K562 (cell line): Measurements from ENCODE around the gene FBN3. TPM values are rescaled to one million over a fixed set of nuclear protein-coding genes. Genes with fewer than 3 reads are reported as not detected.

Source experiments
- AFF1 ChIP-seq, 2 experiments: fragments of 450-650 bp; IDR thresholded peaks; 2 replicates each; pipeline ENCODE4 v1.6.1; 2018; ENCODE audit warnings: mild to moderate bottlenecking in 2 of 2, low read depth in 1 of 2; ENCODE audit not compliant: partially characterized antibody in 2 of 2
- ARID1B ChIP-seq: fragments of 450-650 bp; IDR thresholded peaks from 2 replicates; pipeline ENCODE4 v1.6.1; 2016; ENCODE audit warnings: antibody characterized with exemption, mild to moderate bottlenecking, inconsistent platforms
- CBFA2T3 ChIP-seq: fragments of 450-650 bp; IDR thresholded peaks from 2 replicates; pipeline ENCODE4 v1.6.1; 2017
- ELF2 ChIP-seq: fragments of 250-450 bp; sonication (Bioruptor Pico); IDR thresholded peaks from 2 replicates; pipeline ENCODE4 v1.5.0; 2021; ENCODE audit warnings: mild to moderate bottlenecking
- GATAD2A ChIP-seq: fragments of 450-650 bp; IDR thresholded peaks from 2 replicates; pipeline ENCODE4 v1.6.1; 2017
- HES1 ChIP-seq: fragments of 450-650 bp; IDR thresholded peaks from 2 replicates; pipeline ENCODE4 v1.6.1; 2016; ENCODE audit warnings: low read depth, mild to moderate bottlenecking, moderate library complexity
- HMGN3 ChIP-seq: IDR thresholded peaks from 2 replicates; pipeline ENCODE4 v1.6.1; 2011; ENCODE audit warnings: borderline replicate concordance, low read depth, mild to moderate bottlenecking, mixed read lengths, low read length; ENCODE audit not compliant: insufficient read length; ENCODE audit errors: extremely low read depth
- IFI16 ChIP-seq: fragments of 250-450 bp; sonication (Bioruptor Pico); IDR thresholded peaks from 2 replicates; pipeline ENCODE4 v2.1.2; 2022; ENCODE audit warnings: mild to moderate bottlenecking, inconsistent platforms
- KLF16 ChIP-seq: IDR thresholded peaks from 2 replicates; pipeline ENCODE4 v1.6.1; 2016; ENCODE audit warnings: antibody characterized with exemption
- KLF6 ChIP-seq: fragments of 250-450 bp; sonication (Bioruptor Pico); IDR thresholded peaks from 2 replicates; pipeline ENCODE4 v1.4.0; 2020; ENCODE audit warnings: mild to moderate bottlenecking, moderate library complexity, borderline replicate concordance
- MXI1 ChIP-seq: IDR thresholded peaks from 2 replicates; pipeline ENCODE4 v1.6.1; 2011; ENCODE audit warnings: low read depth, mild to moderate bottlenecking, improper control_type of control experiment, low read length
- NFE2L1 ChIP-seq: fragments of 450-650 bp; IDR thresholded peaks from 2 replicates; pipeline ENCODE4 v1.6.1; 2016; ENCODE audit warnings: missing genetic modification characterization, low read depth, mild to moderate bottlenecking, missing compliant biosample characterization, moderate library complexity, borderline replicate concordance
- POLR2G ChIP-seq: fragments of 200-400 bp; formaldehyde crosslinking; IDR thresholded peaks from 2 replicates; pipeline ENCODE4 v1.6.1; 2017; ENCODE audit warnings: low read depth, mild to moderate bottlenecking, antibody characterized with exemption, low read length, moderate library complexity
- TEAD2 ChIP-seq: fragments of 450-650 bp; IDR thresholded peaks from 2 replicates; pipeline ENCODE4 v1.6.1; 2016; ENCODE audit warnings: missing genetic modification characterization, control low read depth, missing compliant biosample characterization
- ZC3H11A ChIP-seq: IDR thresholded peaks from 2 replicates; pipeline ENCODE4 v1.6.1; 2012; ENCODE audit warnings: low read depth, low read length, improper control_type of control experiment
- ZNF217 ChIP-seq: sonication (generic); formaldehyde crosslinking; IDR thresholded peaks from 2 replicates; pipeline ENCODE4 v1.8.0; 2022; ENCODE audit warnings: mild to moderate bottlenecking, missing genetic modification reagents
- ZNF324 ChIP-seq: fragments of 250-450 bp; sonication (Bioruptor Pico); IDR thresholded peaks from 2 replicates; pipeline ENCODE4 v1.4.0; 2020; ENCODE audit warnings: mild to moderate bottlenecking
- ZNF583 ChIP-seq: fragments of 250-450 bp; sonication (Bioruptor Pico); IDR thresholded peaks from 2 replicates; pipeline ENCODE4 v1.4.0; 2020
- polyA plus RNA-seq, 8 experiments: library from polyadenylated mRNA; depleted of rRNA in 4 of 8; stranded (reverse) in 5 of 8; unstranded in 3 of 8; fragments of >200 nt; fragmentation: Nextera tagmentation in 2 of 8; fragmentation: Illumina TruSeq in 1 of 8; extraction: Ambion mirVana in 2 of 8; extraction: Trizol in 1 of 8; gene quantifications; 2 replicates each; pipeline versions ENCODE4 v1.2.1 to v1.2.3, GENCODE V29; 2011 to 2014; ENCODE audit warnings: inconsistent platforms in 1 of 8, missing spikeins in 1 of 8
- total RNA-seq, 7 experiments: library from RNA; depleted of rRNA in 6 of 7; stranded (reverse); fragments of >200 nt in 6 of 7; fragmentation: Illumina TruSeq in 2 of 7; extraction: Trizol in 2 of 7; gene quantifications; 2 replicates each; pipeline versions ENCODE4 v1.2.1 to v1.2.3, GENCODE V29; 2011 to 2021; ENCODE audit warnings: low replicate concordance in 1 of 7
- TF ChIP-seq, protein P1 (sequence below): fragments of 250-450 bp; sonication (Bioruptor Pico); IDR thresholded peaks from 2 replicates; pipeline ENCODE4 v1.9.0; 2021; ENCODE audit warnings: mild to moderate bottlenecking, inconsistent platforms

Gene FBN3
- total and polyA plus RNA-seq, 9 of the 15 experiments (the other 6 are each of a cell fraction or from before 2014, with no cell fraction given) = under 0.01 to 0.29 (median 0.01) TPM; not detected in 4

DNA sequence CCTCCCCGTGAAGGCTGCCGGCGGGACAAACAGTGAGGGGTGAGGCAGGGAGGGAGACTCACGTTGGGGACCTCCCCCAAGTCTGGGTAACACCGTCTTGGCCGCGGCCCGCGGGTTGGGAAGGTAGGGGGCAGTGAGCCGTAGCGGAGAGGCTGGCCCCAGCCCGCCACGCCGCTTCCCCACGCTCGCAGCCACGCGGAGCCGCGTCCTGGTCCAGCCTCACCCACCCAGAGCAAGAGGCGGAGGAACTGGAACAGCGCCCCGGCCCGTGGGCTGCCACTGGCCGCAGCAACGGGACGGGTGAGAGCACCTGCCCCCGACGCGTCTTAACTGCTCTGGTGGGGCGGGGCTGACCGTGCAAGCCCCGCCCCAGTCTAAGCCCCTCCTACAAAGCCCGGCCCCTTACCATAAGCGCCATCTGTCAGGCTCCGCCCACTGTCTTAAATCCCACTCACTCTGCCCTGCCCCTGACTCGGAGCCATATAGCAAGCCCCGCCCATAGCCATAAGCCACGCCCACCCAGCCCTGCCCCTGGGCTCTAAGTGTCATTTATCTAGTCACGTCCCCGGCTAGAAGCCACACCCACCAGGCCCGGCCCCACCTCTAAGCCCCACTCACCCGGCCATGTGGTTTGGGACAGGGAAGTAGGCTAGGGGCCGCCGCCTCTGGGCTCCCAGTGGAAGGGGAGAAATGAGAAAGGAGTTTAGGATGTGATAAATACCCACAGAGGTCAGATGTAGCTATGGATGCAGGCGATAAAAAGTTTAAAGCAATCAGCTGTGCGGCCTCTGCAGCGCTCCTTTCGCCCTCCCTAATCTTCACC, 98.9 kb downstream of the FBN3 start (continued):
- no peak for TF ChIP-seq AFF1 (IDR thresholded peaks at IDR 0.05; ENCODE audit: low read depth in 1 of 2, partially characterized antibody in 2 of 2)
- no peak for TF ChIP-seq ELF2 (CRISPR knock-in tag)
- TF ChIP-seq MXI1 = 0 out of 2 replicates have a peak, but pooled peaks have one; percentile 49
- TF ChIP-seq ZC3H11A = no peak
- no peak for TF ChIP-seq TEAD2 (tag)
- no peak for TF ChIP-seq NFE2L1
- TF ChIP-seq CBFA2T3 = peak; percentile 60
- no peak for TF ChIP-seq HMGN3
- TF ChIP-seq ZNF583 (CRISPR knock-in tag) = no peak
- TF ChIP-seq KLF6 (CRISPR knock-in tag) = no peak
- TF ChIP-seq GATAD2A = peak; percentile 41; the same call in 1 of the 2 replicates
- no peak for TF ChIP-seq ZNF324 (CRISPR knock-in tag)
- TF ChIP-seq ARID1B = no peak; the same call in 1 of the 2 replicates
- no peak for TF ChIP-seq IFI16 (CRISPR knock-in tag)
- TF ChIP-seq KLF16 = no peak
- TF ChIP-seq POLR2G = peak; percentile 93
- no peak for TF ChIP-seq HES1
- TF ChIP-seq ZNF217 (CRISPR knock-in tag) = no peak
- TF ChIP-seq, protein P1, sequence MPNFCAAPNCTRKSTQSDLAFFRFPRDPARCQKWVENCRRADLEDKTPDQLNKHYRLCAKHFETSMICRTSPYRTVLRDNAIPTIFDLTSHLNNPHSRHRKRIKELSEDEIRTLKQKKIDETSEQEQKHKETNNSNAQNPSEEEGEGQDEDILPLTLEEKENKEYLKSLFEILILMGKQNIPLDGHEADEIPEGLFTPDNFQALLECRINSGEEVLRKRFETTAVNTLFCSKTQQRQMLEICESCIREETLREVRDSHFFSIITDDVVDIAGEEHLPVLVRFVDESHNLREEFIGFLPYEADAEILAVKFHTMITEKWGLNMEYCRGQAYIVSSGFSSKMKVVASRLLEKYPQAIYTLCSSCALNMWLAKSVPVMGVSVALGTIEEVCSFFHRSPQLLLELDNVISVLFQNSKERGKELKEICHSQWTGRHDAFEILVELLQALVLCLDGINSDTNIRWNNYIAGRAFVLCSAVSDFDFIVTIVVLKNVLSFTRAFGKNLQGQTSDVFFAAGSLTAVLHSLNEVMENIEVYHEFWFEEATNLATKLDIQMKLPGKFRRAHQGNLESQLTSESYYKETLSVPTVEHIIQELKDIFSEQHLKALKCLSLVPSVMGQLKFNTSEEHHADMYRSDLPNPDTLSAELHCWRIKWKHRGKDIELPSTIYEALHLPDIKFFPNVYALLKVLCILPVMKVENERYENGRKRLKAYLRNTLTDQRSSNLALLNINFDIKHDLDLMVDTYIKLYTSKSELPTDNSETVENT (CRISPR knock-in tag) = peak; percentile 76; the same call in 1 of the 2 replicates
